ENCODE measurements around the gene TEX264.

TEX264 gene

DNA sequence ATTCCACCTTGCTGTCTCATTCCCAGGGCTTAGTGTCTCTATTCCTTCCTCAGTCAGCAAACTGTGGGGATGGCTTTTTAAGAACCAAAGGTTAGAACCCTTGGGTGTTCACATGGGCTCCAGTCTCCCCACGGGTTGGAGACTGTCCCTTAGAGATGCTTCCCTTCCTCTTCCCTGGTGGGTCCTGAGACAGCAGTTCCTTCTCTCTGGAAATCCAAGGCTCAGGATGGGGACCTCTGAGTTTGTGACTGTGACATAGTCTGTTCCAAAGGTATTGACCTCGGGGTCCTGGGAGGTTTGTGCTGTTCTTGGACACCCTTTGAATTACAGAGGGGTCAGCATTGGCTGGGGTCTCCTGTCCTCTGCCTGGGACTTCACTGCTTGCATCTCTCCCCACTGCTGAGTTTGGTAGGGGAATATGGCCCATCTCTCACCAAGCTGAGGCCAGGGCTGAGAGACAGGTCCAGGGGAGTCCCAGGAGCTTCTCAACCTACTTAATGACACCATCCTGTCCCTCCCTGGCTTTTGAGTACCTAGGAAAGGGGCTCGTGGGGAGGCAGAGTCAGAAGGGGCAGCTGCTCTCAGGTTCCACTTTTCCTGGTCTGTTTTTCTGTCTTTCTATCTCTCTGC lies 37.3 kb downstream of the TEX264 start:
- ChIA-PET POLR2A (no interaction called here), CTCF (interaction anchor here (1.4 kb wide), 1 partner anchor 11 kb away, joined by 5 read pairs; no protein-coding TSS in a partner anchor)
- Histone ChIP-seq H3K9me3 (ENCODE audit: control insufficient read depth, insufficient read depth, low read depth, low read length) (no peaks in the 10 kb centered on the region), H3K27ac (ENCODE audit: extremely low read depth, low read depth, low read length) (no peak overlapping the region), H3K36me3 (ENCODE audit: control insufficient read depth in 2 of 2, insufficient read depth in 1 of 2, low read length in 2 of 2) (peaks cover 0 to 20% of the 10 kb centered on the region in 2 experiments; a peak in 1 of 3 replicates), H3K4me3 (ENCODE audit: low read depth, low read length) (no peak overlapping the region), H3K4me1 (ENCODE audit: control insufficient read depth, insufficient read depth, low read length) (no peaks in the 10 kb centered on the region)
- TF ChIP-seq ZNF169 (tag by site-specific recombination; IDR thresholded peaks at IDR 0.05) = no peak
- TF ChIP-seq WT1 (tag by site-specific recombination; IDR thresholded peaks at IDR 0.05) = no peak
- TF ChIP-seq SP3 (tag by site-specific recombination; IDR thresholded peaks at IDR 0.05) = no peak
- no peak for TF ChIP-seq KLF8 (tag by site-specific recombination; IDR thresholded peaks at IDR 0.05)
- no peak for TF ChIP-seq ZNF48 (tag by site-specific recombination; IDR thresholded peaks at IDR 0.05)
- TF ChIP-seq, protein P1, sequence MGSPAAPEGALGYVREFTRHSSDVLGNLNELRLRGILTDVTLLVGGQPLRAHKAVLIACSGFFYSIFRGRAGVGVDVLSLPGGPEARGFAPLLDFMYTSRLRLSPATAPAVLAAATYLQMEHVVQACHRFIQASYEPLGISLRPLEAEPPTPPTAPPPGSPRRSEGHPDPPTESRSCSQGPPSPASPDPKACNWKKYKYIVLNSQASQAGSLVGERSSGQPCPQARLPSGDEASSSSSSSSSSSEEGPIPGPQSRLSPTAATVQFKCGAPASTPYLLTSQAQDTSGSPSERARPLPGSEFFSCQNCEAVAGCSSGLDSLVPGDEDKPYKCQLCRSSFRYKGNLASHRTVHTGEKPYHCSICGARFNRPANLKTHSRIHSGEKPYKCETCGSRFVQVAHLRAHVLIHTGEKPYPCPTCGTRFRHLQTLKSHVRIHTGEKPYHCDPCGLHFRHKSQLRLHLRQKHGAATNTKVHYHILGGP (tag by site-specific recombination; IDR thresholded peaks at IDR 0.05) = no peak
- no peak for TF ChIP-seq SETDB1 (IDR thresholded peaks at IDR 0.05; ENCODE audit: insufficient read length, low read length)
- TF ChIP-seq GLIS1 (tag by site-specific recombination; IDR thresholded peaks at IDR 0.05) = no peak
- no peak for TF ChIP-seq ZNF654 (tag by site-specific recombination; IDR thresholded peaks at IDR 0.05; ENCODE audit: low read depth)
- TF ChIP-seq MEIS1 (CRISPR knock-in tag; IDR thresholded peaks at IDR 0.05; ENCODE audit: borderline replicate concordance) = no peak
- TF ChIP-seq ZFP3 (tag by site-specific recombination; IDR thresholded peaks at IDR 0.05; ENCODE audit: low read depth) = no peak
- TF ChIP-seq ZNF37A (tag by site-specific recombination; IDR thresholded peaks at IDR 0.05) = no peak
- TF ChIP-seq, protein P2, sequence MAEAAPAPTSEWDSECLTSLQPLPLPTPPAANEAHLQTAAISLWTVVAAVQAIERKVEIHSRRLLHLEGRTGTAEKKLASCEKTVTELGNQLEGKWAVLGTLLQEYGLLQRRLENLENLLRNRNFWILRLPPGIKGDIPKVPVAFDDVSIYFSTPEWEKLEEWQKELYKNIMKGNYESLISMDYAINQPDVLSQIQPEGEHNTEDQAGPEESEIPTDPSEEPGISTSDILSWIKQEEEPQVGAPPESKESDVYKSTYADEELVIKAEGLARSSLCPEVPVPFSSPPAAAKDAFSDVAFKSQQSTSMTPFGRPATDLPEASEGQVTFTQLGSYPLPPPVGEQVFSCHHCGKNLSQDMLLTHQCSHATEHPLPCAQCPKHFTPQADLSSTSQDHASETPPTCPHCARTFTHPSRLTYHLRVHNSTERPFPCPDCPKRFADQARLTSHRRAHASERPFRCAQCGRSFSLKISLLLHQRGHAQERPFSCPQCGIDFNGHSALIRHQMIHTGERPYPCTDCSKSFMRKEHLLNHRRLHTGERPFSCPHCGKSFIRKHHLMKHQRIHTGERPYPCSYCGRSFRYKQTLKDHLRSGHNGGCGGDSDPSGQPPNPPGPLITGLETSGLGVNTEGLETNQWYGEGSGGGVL (tag by site-specific recombination; IDR thresholded peaks at IDR 0.05) = no peak
- TF ChIP-seq ZNF560 (tag by site-specific recombination; IDR thresholded peaks at IDR 0.05; ENCODE audit: borderline replicate concordance) = no peak
- no peak for TF ChIP-seq ZBTB20 (tag by site-specific recombination; IDR thresholded peaks at IDR 0.05)
- TF ChIP-seq, protein P3, sequence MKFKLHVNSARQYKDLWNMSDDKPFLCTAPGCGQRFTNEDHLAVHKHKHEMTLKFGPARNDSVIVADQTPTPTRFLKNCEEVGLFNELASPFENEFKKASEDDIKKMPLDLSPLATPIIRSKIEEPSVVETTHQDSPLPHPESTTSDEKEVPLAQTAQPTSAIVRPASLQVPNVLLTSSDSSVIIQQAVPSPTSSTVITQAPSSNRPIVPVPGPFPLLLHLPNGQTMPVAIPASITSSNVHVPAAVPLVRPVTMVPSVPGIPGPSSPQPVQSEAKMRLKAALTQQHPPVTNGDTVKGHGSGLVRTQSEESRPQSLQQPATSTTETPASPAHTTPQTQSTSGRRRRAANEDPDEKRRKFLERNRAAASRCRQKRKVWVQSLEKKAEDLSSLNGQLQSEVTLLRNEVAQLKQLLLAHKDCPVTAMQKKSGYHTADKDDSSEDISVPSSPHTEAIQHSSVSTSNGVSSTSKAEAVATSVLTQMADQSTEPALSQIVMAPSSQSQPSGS (tag by site-specific recombination; IDR thresholded peaks at IDR 0.05; ENCODE audit: low read depth) = no peak
- no peak for TF ChIP-seq ZNF184 (tag by site-specific recombination; IDR thresholded peaks at IDR 0.05)
- TF ChIP-seq ZIC2 (tag by site-specific recombination; IDR thresholded peaks at IDR 0.05) = no peak

DNA sequence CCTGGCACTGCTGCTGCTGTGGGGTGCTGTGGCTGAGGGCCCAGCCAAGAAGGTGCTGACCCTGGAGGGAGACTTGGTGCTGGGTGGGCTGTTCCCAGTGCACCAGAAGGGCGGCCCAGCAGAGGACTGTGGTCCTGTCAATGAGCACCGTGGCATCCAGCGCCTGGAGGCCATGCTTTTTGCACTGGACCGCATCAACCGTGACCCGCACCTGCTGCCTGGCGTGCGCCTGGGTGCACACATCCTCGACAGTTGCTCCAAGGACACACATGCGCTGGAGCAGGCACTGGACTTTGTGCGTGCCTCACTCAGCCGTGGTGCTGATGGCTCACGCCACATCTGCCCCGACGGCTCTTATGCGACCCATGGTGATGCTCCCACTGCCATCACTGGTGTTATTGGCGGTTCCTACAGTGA lies 38.0 kb downstream of the TEX264 start:
- CTCF ChIA-PET = interaction anchor here (1.1 kb wide), 1 partner anchor 319 kb away, joined by 6 read pairs; no protein-coding TSS in a partner anchor
- POLR2A ChIA-PET = no interaction called here

More for the DNA sequence above, 38.0 kb downstream of the TEX264 start:
- no peak overlapping the region for H3K4me3 ChIP-seq (ENCODE audit: low read depth, low read length)
- H3K9me3 ChIP-seq (ENCODE audit: control insufficient read depth, insufficient read depth, low read depth, low read length) = no peaks in the 10 kb centered on the region
- no peaks in the 10 kb centered on the region for H3K4me1 ChIP-seq (ENCODE audit: control insufficient read depth, insufficient read depth, low read length)
- no peak for TF ChIP-seq HOXA7 (CRISPR knock-in tag; IDR thresholded peaks at IDR 0.05; ENCODE audit: borderline replicate concordance)
- peaks cover 0 to 14% of the 10 kb centered on the region in 2 experiments; a peak in 1 of 3 replicates for H3K36me3 ChIP-seq (ENCODE audit: control insufficient read depth in 2 of 2, insufficient read depth in 1 of 2, low read length in 2 of 2)
- no peak overlapping the region for H3K27ac ChIP-seq (ENCODE audit: extremely low read depth, low read depth, low read length)
